GM23338 (cell line): ENCODE measurements around the gene STING1. TPM values are rescaled to one million over a fixed set of nuclear protein-coding genes. Genes with fewer than 3 reads are reported as not detected.

Source experiments
- ATAC-seq: fragments of 200-7000 bp; cut with Tn5 transposase; 3 replicates; pipeline ENCODE4 v1.9.1; 2020
- DNase-seq: peaks from one replicate; pipeline ENCODE4 v3.0.0-alpha.2; 2015; ENCODE audit warnings: low spot score
- H2AFZ ChIP-seq: fragments of 200-600 bp; sonication (generic); 2 replicates; pipeline ENCODE4 v1.8.0; 2016; ENCODE audit warnings: antibody characterized with exemption, mild to moderate bottlenecking, moderate library complexity
- H3F3A ChIP-seq: fragments of 200-600 bp; sonication (generic); replicated peaks from 2 replicates; pipeline ENCODE4 v1.8.0; 2017; ENCODE audit warnings: antibody characterized with exemption, mixed run types, low read depth
- H3K27ac ChIP-seq: fragments of 200-600 bp; sonication (generic); 2 replicates; pipeline ENCODE4 v1.6.1; 2016; ENCODE audit warnings: low read depth
- H3K27me3 ChIP-seq: fragments of 200-600 bp; sonication (generic); 2 replicates; pipeline ENCODE4 v1.8.0; 2016; ENCODE audit warnings: mild to moderate bottlenecking, mixed run types, moderate library complexity; ENCODE audit not compliant: insufficient read depth
- H3K36me3 ChIP-seq: fragments of 200-600 bp; sonication (generic); 2 replicates; pipeline ENCODE4 v1.8.0; 2016; ENCODE audit warnings: mild to moderate bottlenecking; ENCODE audit not compliant: insufficient read depth
- H3K4me1 ChIP-seq: fragments of 200-600 bp; sonication (generic); 2 replicates; pipeline ENCODE4 v1.8.0; 2016; ENCODE audit warnings: mild to moderate bottlenecking, moderate library complexity; ENCODE audit not compliant: insufficient read depth
- H3K4me2 ChIP-seq: fragments of 200-600 bp; sonication (generic); 2 replicates; pipeline ENCODE4 v1.7.1; 2017; ENCODE audit warnings: mixed run types
- H3K4me3 ChIP-seq: fragments of 200-600 bp; sonication (generic); 2 replicates; pipeline ENCODE4 v1.6.1; 2016; ENCODE audit warnings: mixed run types
- H3K79me2 ChIP-seq: fragments of 200-600 bp; sonication (generic); replicated peaks from 2 replicates; pipeline ENCODE4 v1.8.0; 2017; ENCODE audit warnings: mild to moderate bottlenecking; ENCODE audit not compliant: insufficient read depth
- H3K9me2 ChIP-seq: fragments of 200-600 bp; sonication (generic); 2 replicates; pipeline ENCODE4 v1.8.0; 2017; ENCODE audit not compliant: insufficient read depth
- H4K20me1 ChIP-seq: fragments of 200-600 bp; sonication (generic); replicated peaks from 2 replicates; pipeline ENCODE4 v1.8.0; 2017; ENCODE audit warnings: mild to moderate bottlenecking; ENCODE audit not compliant: insufficient read depth
- H3K27ac Mint-ChIP-seq: 2 replicates; pipeline ENCODE4 v1.8.0; 2020; ENCODE audit warnings: inconsistent platforms, mild to moderate bottlenecking, moderate library complexity, mixed read lengths
- H3K27me3 Mint-ChIP-seq: 3 replicates; pipeline ENCODE4 v1.8.0; 2022; ENCODE audit warnings: low read depth, mild to moderate bottlenecking, moderate library complexity, mixed read lengths, inconsistent platforms; ENCODE audit not compliant: insufficient read depth, poor library complexity
- H3K36me3 Mint-ChIP-seq: 3 replicates; pipeline ENCODE4 v1.8.0; 2021; ENCODE audit warnings: low read depth, mild to moderate bottlenecking, inconsistent platforms, moderate library complexity, mixed read lengths
- H3K4me1 Mint-ChIP-seq: 3 replicates; pipeline ENCODE4 v1.8.0; 2020; ENCODE audit warnings: mild to moderate bottlenecking, inconsistent platforms, mixed read lengths
- H3K4me3 Mint-ChIP-seq: 3 replicates; pipeline ENCODE4 v1.8.0; 2021; ENCODE audit warnings: moderate library complexity, mild to moderate bottlenecking, inconsistent platforms, mixed read lengths
- H3K9me3 Mint-ChIP-seq: 3 replicates; pipeline ENCODE4 v1.8.0; 2020; ENCODE audit warnings: moderate library complexity, mild to moderate bottlenecking, inconsistent platforms, mixed read lengths
- CREB1 ChIP-seq: fragments of 250-450 bp; sonication (Bioruptor Pico); IDR thresholded peaks from 2 replicates; pipeline ENCODE4 v1.5.0; 2020; ENCODE audit warnings: low read depth, mild to moderate bottlenecking, moderate library complexity
- CTCF ChIP-seq, 2 experiments: fragments of 200-600 bp in 1 of 2; sonication (generic) in 1 of 2; conservative IDR thresholded peaks; 2 replicates each; pipeline versions ENCODE4 v1.5.1 to v1.6.1; 2016 to 2017; ENCODE audit warnings: antibody characterized with exemption in 2 of 2, low read depth in 2 of 2, mild to moderate bottlenecking in 2 of 2, moderate library complexity in 1 of 2
- EZH2phosphoT487 ChIP-seq: fragments of 200-600 bp; sonication (generic); IDR thresholded peaks from one replicate; pipeline ENCODE4 v1.8.1; 2018; ENCODE audit warnings: antibody characterized with exemption; ENCODE audit not compliant: unreplicated experiment
- POLR2AphosphoS5 ChIP-seq: IDR thresholded peaks from 2 replicates; pipeline ENCODE4 v1.6.1; 2016; ENCODE audit warnings: antibody characterized with exemption, low read depth
- REST ChIP-seq: IDR thresholded peaks from one replicate; pipeline ENCODE4 v1.6.1; 2018; ENCODE audit warnings: antibody characterized with exemption; ENCODE audit not compliant: unreplicated experiment
- STAT1 ChIP-seq: IDR thresholded peaks from one replicate; pipeline ENCODE4 v1.6.1; 2016; ENCODE audit warnings: antibody characterized with exemption; ENCODE audit not compliant: unreplicated experiment
- polyA plus RNA-seq: library from polyadenylated mRNA; unstranded; fragments of >200 nt; fragmentation: Nextera tagmentation; extraction: Ambion mirVana; gene quantifications from 2 replicates; pipeline ENCODE4 v1.2.1, GENCODE V29; 2016
- total RNA-seq: library from RNA; depleted of rRNA; stranded (reverse); fragments of >200 nt; shearing (Covaris generic); gene quantifications from 2 replicates; pipeline ENCODE4 v1.2.3, GENCODE V29; 2014
- TF ChIP-seq, protein P1 (sequence below): fragments of 250-450 bp; sonication (Bioruptor Pico); IDR thresholded peaks from 2 replicates; pipeline ENCODE4 v1.5.0; 2020; ENCODE audit warnings: mild to moderate bottlenecking, moderate library complexity

Gene STING1
- total and polyA plus RNA-seq, 2 experiments from 2014 or later, result 0.66 TPM; not detected in 1

GRCh38 chr5:139475865-139476617 lies 6.5 kb downstream of the STING1 start (continued):
- TF ChIP-seq, protein P1, sequence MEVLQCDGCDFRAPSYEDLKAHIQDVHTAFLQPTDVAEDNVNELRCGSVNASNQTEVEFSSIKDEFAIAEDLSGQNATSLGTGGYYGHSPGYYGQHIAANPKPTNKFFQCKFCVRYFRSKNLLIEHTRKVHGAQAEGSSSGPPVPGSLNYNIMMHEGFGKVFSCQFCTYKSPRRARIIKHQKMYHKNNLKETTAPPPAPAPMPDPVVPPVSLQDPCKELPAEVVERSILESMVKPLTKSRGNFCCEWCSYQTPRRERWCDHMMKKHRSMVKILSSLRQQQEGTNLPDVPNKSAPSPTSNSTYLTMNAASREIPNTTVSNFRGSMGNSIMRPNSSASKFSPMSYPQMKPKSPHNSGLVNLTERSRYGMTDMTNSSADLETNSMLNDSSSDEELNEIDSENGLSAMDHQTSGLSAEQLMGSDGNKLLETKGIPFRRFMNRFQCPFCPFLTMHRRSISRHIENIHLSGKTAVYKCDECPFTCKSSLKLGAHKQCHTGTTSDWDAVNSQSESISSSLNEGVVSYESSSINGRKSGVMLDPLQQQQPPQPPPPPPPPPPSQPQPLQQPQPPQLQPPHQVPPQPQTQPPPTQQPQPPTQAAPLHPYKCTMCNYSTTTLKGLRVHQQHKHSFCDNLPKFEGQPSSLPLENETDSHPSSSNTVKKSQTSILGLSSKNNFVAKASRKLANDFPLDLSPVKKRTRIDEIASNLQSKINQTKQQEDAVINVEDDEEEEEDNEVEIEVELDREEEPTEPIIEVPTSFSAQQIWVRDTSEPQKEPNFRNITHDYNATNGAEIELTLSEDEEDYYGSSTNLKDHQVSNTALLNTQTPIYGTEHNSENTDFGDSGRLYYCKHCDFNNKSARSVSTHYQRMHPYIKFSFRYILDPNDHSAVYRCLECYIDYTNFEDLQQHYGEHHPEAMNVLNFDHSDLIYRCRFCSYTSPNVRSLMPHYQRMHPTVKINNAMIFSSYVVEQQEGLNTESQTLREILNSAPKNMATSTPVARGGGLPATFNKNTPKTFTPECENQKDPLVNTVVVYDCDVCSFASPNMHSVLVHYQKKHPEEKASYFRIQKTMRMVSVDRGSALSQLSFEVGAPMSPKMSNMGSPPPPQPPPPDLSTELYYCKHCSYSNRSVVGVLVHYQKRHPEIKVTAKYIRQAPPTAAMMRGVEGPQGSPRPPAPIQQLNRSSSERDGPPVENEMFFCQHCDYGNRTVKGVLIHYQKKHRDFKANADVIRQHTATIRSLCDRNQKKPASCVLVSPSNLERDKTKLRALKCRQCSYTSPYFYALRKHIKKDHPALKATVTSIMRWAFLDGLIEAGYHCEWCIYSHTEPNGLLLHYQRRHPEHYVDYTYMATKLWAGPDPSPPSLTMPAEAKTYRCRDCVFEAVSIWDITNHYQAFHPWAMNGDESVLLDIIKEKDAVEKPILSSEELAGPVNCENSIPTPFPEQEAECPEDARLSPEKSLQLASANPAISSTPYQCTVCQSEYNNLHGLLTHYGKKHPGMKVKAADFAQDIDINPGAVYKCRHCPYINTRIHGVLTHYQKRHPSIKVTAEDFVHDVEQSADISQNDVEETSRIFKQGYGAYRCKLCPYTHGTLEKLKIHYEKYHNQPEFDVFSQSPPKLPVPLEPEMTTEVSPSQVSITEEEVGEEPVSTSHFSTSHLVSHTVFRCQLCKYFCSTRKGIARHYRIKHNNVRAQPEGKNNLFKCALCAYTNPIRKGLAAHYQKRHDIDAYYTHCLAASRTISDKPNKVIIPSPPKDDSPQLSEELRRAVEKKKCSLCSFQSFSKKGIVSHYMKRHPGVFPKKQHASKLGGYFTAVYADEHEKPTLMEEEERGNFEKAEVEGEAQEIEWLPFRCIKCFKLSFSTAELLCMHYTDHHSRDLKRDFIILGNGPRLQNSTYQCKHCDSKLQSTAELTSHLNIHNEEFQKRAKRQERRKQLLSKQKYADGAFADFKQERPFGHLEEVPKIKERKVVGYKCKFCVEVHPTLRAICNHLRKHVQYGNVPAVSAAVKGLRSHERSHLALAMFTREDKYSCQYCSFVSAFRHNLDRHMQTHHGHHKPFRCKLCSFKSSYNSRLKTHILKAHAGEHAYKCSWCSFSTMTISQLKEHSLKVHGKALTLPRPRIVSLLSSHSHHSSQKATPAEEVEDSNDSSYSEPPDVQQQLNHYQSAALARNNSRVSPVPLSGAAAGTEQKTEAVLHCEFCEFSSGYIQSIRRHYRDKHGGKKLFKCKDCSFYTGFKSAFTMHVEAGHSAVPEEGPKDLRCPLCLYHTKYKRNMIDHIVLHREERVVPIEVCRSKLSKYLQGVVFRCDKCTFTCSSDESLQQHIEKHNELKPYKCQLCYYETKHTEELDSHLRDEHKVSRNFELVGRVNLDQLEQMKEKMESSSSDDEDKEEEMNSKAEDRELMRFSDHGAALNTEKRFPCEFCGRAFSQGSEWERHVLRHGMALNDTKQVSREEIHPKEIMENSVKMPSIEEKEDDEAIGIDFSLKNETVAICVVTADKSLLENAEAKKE (CRISPR knock-in tag), result no peak
- no peak for TF ChIP-seq CREB1 (CRISPR knock-in tag)

GRCh38 chr5:139474890-139475791 lies 7.4 kb downstream of the STING1 start:
- H3K4me2 ChIP-seq, result no peak overlapping the region
- ATAC-seq, result no peak
- H2AFZ ChIP-seq, result no peak overlapping the region
- H3K27ac Mint-ChIP-seq, result no peak overlapping the region
- no peak overlapping the region for H3K4me3 ChIP-seq
- no peak for DNase-seq
- H3K36me3 ChIP-seq, result no peaks in the 10 kb centered on the region
- no peaks in the 10 kb centered on the region for H3K79me2 ChIP-seq
- peaks cover 25% of the 10 kb centered on the region for H3K27me3 Mint-ChIP-seq
- no peaks in the 10 kb centered on the region for H3K9me3 Mint-ChIP-seq
- no peak overlapping the region for H3K4me3 Mint-ChIP-seq
- H4K20me1 ChIP-seq, result no peaks in the 10 kb centered on the region
- no peak overlapping the region for H3K27ac ChIP-seq
- peaks cover 29% of the 10 kb centered on the region for H3K4me1 Mint-ChIP-seq
- no peaks in the 10 kb centered on the region; the same call in 2 of the 3 replicates for H3K36me3 Mint-ChIP-seq
- no peaks in the 10 kb centered on the region for H3K9me2 ChIP-seq
- peaks cover 17% of the 10 kb centered on the region for H3K4me1 ChIP-seq
- H3F3A ChIP-seq, result no peaks in the 10 kb centered on the region
- H3K27me3 ChIP-seq, result no peaks in the 10 kb centered on the region
- no peak for TF ChIP-seq POLR2AphosphoS5
- no peak for TF ChIP-seq CTCF (conservative IDR thresholded peaks at IDR 0.05; ENCODE audit: low read depth in 2 of 2)
- no peak for TF ChIP-seq STAT1
- TF ChIP-seq EZH2phosphoT487, result no peak
- no peak for TF ChIP-seq REST
